Measurements from ENCODE around the gene ARVCF.

DNA sequence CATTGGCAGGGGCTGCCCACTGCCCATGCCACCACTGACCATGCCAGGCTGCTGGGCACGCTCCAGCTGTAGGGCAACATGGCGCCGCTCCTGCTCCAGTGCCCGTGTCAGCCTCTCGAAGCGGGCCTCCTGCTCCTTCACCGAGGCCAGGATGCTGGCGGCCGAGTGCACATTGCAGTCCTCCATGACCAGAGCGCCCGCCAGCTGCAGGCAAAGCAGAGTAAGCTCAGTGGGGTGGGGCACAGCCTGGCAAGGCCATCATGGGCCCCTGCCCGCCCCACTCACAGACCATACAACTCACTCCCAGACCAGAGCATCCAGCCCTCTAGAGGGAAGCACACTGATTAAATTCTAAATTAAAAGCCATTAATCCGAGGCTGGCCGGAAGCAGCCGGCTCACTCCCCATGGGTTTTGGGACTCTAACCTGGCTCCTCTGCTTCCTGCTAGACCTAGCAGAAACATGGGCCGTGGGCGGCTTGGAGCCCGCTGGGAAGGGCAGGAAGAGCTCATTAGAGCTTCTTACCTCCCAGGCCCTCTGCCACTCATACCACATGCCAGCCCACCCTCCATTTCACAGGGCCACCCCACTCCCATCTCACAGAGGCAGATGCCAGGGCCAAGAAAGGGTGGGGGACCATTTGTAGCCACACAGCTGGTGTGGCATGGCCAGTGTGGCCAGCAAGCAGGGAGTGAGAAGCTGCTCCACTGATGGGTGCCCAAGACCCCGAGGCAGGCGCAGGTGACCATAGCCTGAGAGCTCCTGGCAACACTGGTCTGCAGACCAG, 25.8 kb downstream of the ARVCF start:
- TF ChIP-seq POLR2AphosphoS5 (IDR thresholded peaks at IDR 0.05; ENCODE audit: low read depth, low read length), result no peak
- TF ChIP-seq TAF1 (IDR thresholded peaks at IDR 0.05; ENCODE audit: borderline replicate concordance, insufficient read depth, low read length), result no peak

All from PFSK-1 (cell line).